GM21529 (cell line): ENCODE results near the gene RNPEPL1.
"Not testable (repeated sequence)": the region's sequence is repeated elsewhere in the genome, so short reads cannot be mapped to it uniquely, and the experiment has no call there.

ENCODE experiments used
- ATAC-seq: cut with Tn5 transposase; IDR thresholded peaks from one replicate; pipeline ENCODE4 v1.9.1; 2021; ENCODE audit not compliant: unreplicated experiment

The RNPEPL1 gene

GRCh38 chr2:240601831-240602160 is 33.5 kb downstream of the RNPEPL1 start:
- ATAC-seq: no peak

GRCh38 chr2:240602266-240603050 is 34.2 kb downstream of the RNPEPL1 start:
- no peak for ATAC-seq

- ATAC-seq: no peak
Observed at GRCh38 chr2:240603081-240603835, 35.0 kb downstream of the RNPEPL1 start.

- no peak for ATAC-seq
Observed at GRCh38 chr2:240603846-240604245, 35.6 kb downstream of the RNPEPL1 start.

GRCh38 chr2:240604291-240604938 is 36.1 kb downstream of the RNPEPL1 start:
- ATAC-seq: no peak

GRCh38 chr2:240604939-240605716 is 36.8 kb downstream of the RNPEPL1 start:
- no peak for ATAC-seq

GRCh38 chr2:240605867-240606743 is 37.8 kb downstream of the RNPEPL1 start:
- ATAC-seq: no peak

GRCh38 chr2:240611601-240612210 is 43.4 kb downstream of the RNPEPL1 start:
- no peak for ATAC-seq

- ATAC-seq: no peak
Observed at GRCh38 chr2:240613781-240614180, 45.5 kb downstream of the RNPEPL1 start.

- no peak for ATAC-seq
Observed at GRCh38 chr2:240614391-240614790, 46.1 kb downstream of the RNPEPL1 start.

- ATAC-seq: no peak
Observed at GRCh38 chr2:240615396-240615795, 47.1 kb downstream of the RNPEPL1 start.

- ATAC-seq: no peak
Observed at GRCh38 chr2:240615820-240616547, 47.7 kb downstream of the RNPEPL1 start.

GRCh38 chr2:240616860-240617666 is 48.8 kb downstream of the RNPEPL1 start:
- not testable (repeated sequence) for ATAC-seq

GRCh38 chr2:240618776-240619175 is 50.5 kb downstream of the RNPEPL1 start:
- no peak for ATAC-seq

GRCh38 chr2:240619506-240620148 is 51.3 kb downstream of the RNPEPL1 start:
- ATAC-seq: no peak

GRCh38 chr2:240620149-240620731 is 52.0 kb downstream of the RNPEPL1 start:
- no peak for ATAC-seq

GRCh38 chr2:240620859-240621258 is 52.6 kb downstream of the RNPEPL1 start:
- no peak for ATAC-seq
